GM10847 (cell line): Measurements from ENCODE around the gene RPH3AL.

ENCODE experiments used
- POLR2A ChIP-seq: IDR thresholded peaks from 2 replicates; pipeline ENCODE4 v1.6.1; 2011; ENCODE audit not compliant: insufficient read length; ENCODE audit errors: extremely low read depth

RPH3AL gene, protein sequence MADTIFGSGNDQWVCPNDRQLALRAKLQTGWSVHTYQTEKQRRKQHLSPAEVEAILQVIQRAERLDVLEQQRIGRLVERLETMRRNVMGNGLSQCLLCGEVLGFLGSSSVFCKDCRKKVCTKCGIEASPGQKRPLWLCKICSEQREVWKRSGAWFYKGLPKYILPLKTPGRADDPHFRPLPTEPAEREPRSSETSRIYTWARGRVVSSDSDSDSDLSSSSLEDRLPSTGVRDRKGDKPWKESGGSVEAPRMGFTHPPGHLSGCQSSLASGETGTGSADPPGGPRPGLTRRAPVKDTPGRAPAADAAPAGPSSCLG

DNA sequence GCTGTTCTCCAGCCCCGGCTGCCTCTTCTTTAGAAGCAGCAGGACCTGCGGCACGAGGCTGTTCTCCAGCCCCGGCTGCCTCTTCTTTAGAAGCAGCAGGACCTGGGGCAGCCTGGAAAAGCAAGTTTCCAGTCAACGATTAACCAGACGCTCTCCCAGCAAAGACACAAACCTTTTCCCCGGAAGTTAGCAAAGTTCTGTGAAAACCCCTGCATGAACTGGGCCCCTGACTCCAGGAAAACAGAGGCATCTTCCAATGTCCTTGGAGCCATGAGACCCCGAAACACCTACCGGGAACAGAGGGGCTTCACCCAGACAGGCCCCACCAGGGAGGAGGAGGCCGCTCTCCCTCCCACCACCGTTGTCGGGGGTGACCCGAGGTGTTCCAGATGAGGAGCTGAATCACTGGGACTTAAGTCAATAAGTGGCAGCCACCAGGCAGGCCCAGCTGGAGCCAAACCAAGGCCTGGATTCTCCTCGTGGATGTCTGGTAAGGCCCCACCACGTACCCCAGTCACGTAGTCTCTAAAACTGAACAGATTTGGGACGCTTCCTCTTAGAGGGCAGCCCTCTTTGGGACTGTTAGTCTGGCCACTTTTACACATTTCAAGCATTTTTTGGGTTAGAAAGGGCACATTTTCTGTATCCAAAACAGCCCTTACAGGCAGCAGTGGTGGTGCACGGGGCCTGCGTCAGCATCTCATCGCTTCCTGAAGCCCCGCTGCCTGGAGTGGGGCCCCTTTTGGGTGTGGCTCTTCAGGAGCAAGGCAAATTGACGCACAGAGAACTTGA, at the start of gene RPH3AL:
Gene RPH3AL (minus strand): TSS at position 387 of the 792 bp plus-strand sequence. CDS start 25,264 bp downstream, outside the sequence.
- TF ChIP-seq POLR2A: no peak

- TF ChIP-seq POLR2A: no peak
Measured at GRCh38 chr17:400257-400656, 47.6 kb upstream of the RPH3AL start.

- TF ChIP-seq POLR2A: no peak
Measured at GRCh38 chr17:396788-397187, 44.2 kb upstream of the RPH3AL start.

DNA sequence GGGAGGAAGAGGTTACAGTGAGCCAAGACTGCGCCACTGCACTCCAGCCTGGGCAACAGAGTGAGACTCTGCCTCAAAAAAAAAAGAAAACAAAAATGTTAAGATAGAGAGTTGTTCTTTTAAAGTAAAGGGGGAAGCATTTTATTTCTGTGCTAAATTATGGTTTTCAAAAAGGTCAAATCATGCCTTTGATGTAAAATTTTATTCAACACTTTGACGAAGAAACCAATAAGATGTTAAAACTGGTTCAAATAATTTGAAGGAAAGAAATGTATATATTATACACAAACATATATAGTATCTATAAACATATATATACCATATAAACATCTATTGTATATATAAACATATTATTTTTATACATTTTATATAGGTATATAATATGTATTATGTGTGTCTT, 43.4 kb upstream of the RPH3AL start:
- no peak for TF ChIP-seq POLR2A

DNA sequence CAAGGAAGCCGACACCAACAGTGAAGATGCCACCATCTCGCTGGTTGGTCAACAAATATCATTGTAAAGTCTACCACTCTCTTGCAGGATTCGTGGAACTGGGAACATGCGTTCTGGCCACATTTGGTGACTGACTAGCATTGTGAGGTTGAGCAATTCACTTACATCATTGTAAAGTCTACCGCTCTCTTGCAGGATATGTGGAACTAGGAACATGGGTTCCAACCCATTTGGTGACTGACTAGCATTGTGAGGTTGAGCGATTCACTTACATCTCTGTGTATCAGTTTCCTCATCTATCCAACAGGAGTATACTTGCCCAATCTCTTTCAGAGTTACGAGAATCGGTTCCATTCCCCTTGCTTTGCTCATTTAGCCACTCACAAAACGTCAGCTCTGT, 42.6 kb upstream of the RPH3AL start:
- no peak for TF ChIP-seq POLR2A

DNA sequence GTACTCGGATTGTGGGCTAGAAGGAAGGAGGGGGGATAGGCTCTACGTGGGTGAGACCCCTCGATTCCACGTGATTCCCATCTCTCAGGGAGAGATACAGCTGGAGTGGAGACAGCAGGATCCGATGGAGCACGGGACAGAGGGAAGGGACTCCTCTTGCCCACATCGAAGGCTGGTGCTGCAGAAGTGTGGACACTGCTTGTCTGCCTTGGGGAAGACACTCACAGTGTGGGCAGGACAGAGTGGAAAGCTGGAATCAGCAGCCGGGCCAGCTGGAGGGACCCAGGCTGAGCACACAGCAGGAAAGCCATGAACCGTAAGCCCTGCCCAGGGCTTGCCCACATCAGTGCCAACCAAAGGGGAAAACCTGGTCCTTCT, 42.1 kb upstream of the RPH3AL start:
- TF ChIP-seq POLR2A: no peak

DNA sequence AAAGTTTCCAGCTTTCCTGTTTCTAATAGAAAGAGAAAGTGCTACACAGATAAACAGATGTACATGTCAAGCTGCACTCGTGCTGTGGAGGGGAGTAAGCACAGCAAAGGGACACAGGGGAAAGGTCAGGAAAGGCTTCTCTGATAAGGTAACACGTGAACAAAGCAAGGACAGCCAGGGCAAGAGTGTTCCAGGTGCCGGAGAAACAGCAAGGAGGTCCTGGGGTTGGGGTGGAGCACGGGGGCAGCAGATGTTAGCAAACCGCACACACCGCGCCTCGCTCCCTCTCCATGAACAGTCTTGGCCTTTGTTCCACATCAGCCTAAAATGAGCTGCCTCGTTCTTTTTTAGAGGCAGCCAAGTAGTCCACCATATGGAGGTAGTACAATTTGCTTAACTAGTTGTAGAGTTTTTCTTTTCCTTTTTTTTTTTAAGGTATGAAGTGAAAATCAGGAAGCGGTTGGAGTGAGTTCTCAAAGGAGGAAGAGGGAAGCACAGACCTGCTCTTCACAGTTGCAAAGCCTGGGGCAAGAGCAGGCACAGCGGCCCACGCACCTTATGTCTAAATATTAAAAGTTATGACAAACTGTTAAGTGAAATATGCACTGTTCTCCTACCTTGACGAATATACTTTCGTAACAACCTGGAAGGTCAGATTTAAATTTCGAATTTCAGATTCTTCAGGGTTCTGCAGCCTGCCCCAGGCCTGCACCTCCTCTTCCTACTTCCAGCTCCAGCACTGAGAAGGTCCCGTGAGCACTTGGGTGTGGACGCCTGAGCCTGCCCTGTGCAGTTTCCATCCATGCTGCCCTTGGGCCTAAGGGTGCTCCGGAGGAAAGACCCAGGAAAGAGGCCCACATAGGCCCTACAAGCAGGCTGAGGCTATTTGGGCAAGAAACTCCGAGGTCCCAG, 41.5 kb upstream of the RPH3AL start:
- no peak for TF ChIP-seq POLR2A

GRCh38 chr17:391850-392249, 39.2 kb upstream of the RPH3AL start:
- no peak for TF ChIP-seq POLR2A

GRCh38 chr17:390025-390424, 37.4 kb upstream of the RPH3AL start:
- TF ChIP-seq POLR2A: no peak

GRCh38 chr17:388087-388486, 35.5 kb upstream of the RPH3AL start:
- TF ChIP-seq POLR2A: no peak

GRCh38 chr17:386141-386876, 33.7 kb upstream of the RPH3AL start:
- TF ChIP-seq POLR2A: no peak

- TF ChIP-seq POLR2A: no peak
Measured at GRCh38 chr17:385836-386140, 33.2 kb upstream of the RPH3AL start.

- no peak for TF ChIP-seq POLR2A
Measured at GRCh38 chr17:385178-385835, 32.7 kb upstream of the RPH3AL start.

- TF ChIP-seq POLR2A: no peak
Measured at GRCh38 chr17:384622-385177, 32.1 kb upstream of the RPH3AL start.
